GM12878 (cell line): ENCODE measurements around the gene FAM193A. TPM values are rescaled to one million over a fixed set of nuclear protein-coding genes. Genes with fewer than 3 reads are reported as not detected.

Source experiments
- ATAC-seq: fragments of 200-7000 bp; cut with Tn5 transposase; 3 replicates; pipeline ENCODE4 v1.9.1; 2020; ENCODE audit warnings: mild to moderate bottlenecking, moderate library complexity
- BruUV-seq: library from RNA; stranded (reverse); fragments of 400-500 nt; replicated peaks from 2 replicates; lab custom pipeline; 2021; lab: Mats Ljungman, UMichigan
- CTCF ChIA-PET: fragments of 300-600 bp; sonication (Branson Sonifier 250); formaldehyde crosslinking; extraction: SDS; loops from one replicate; lab custom pipeline; 2021; ENCODE audit warnings: inconsistent platforms; lab: Yijun Ruan, JAX
- POLR2A ChIA-PET: fragments of 350-600 bp; formaldehyde crosslinking; extraction: SDS; loops from one replicate; lab custom pipeline; 2021; ENCODE audit warnings: inconsistent platforms; lab: Charles Lee
- RAD21 ChIA-PET: fragments of 300-600 bp; sonication (Branson Sonifier 250); formaldehyde crosslinking; loops from one replicate; lab custom pipeline; 2023; ENCODE audit warnings: antibody characterized with exemption; ENCODE audit not compliant: unreplicated experiment; lab: Charles Lee
- SMC1A ChIA-PET: fragments of 300-600 bp; sonication (Branson Sonifier 250); formaldehyde crosslinking; loops from one replicate; lab custom pipeline; 2023; ENCODE audit not compliant: unreplicated experiment, uncharacterized antibody; lab: Charles Lee
- DNase-seq: peaks from one replicate; pipeline ENCODE4 v3.0.0-alpha.2; 2011; ENCODE audit warnings: low read depth, low spot score
- FAIRE-seq: peaks from 3 replicates; lab custom pipeline; 2011; peaks lifted over from hg19 to GRCh38; lab: Jason Lieb, UNC
- H2AFZ ChIP-seq: 2 replicates; pipeline ENCODE4 v1.6.0; 2011; ENCODE audit warnings: low read depth, low read length, control low read depth; ENCODE audit not compliant: control insufficient read depth
- H3K27ac ChIP-seq: 2 replicates; pipeline ENCODE4 v1.5.1; 2011; ENCODE audit warnings: control low read depth; ENCODE audit not compliant: control insufficient read depth, insufficient read depth
- H3K27me3 ChIP-seq, 2 experiments: replicated peaks in 1 of 2; 2 replicates each; pipeline versions ENCODE4 v1.6.0 to v1.6.1; 2011; ENCODE audit warnings: low read length in 1 of 2; ENCODE audit not compliant: control insufficient read depth in 2 of 2, insufficient read depth in 2 of 2
- H3K36me3 ChIP-seq, 2 experiments: 2 replicates each; pipeline ENCODE4 v1.5.1; 2011; ENCODE audit warnings: low read length in 1 of 2; ENCODE audit not compliant: control insufficient read depth in 2 of 2, insufficient read depth in 2 of 2
- H3K4me1 ChIP-seq: 2 replicates; pipeline ENCODE4 v1.6.1; 2011; ENCODE audit warnings: mild to moderate bottlenecking, low read length, moderate library complexity, mixed read lengths; ENCODE audit not compliant: control insufficient read depth, insufficient read depth
- H3K4me2 ChIP-seq: 2 replicates; pipeline ENCODE4 v1.6.0; 2011; ENCODE audit warnings: control low read depth; ENCODE audit not compliant: control insufficient read depth, insufficient read depth
- H3K4me3 ChIP-seq: fragments of 200-600 bp; sonication (generic); 2 replicates; pipeline ENCODE4 v1.5.1; 2016
- H3K79me2 ChIP-seq: 2 replicates; pipeline ENCODE4 v1.6.0; 2011; ENCODE audit warnings: low read length; ENCODE audit not compliant: control insufficient read depth, insufficient read depth
- H3K9ac ChIP-seq: 2 replicates; pipeline ENCODE4 v1.8.0; 2011; ENCODE audit warnings: low read length, control low read depth, mixed read lengths; ENCODE audit not compliant: control insufficient read depth, insufficient read depth
- H3K9me3 ChIP-seq: replicated peaks from 3 replicates; pipeline ENCODE4 v1.5.1; 2011; ENCODE audit warnings: mild to moderate bottlenecking, low read length; ENCODE audit not compliant: control insufficient read depth, insufficient read depth
- H4K20me1 ChIP-seq: 2 replicates; pipeline ENCODE4 v1.6.0; 2011; ENCODE audit not compliant: control insufficient read depth, insufficient read depth
- BCL11A ChIP-seq: IDR thresholded peaks from 2 replicates; pipeline ENCODE4 v1.6.1; 2011; ENCODE audit warnings: low read depth, low read length
- CREB1 ChIP-seq: IDR thresholded peaks from 2 replicates; pipeline ENCODE4 v1.6.1; 2012; ENCODE audit warnings: low read depth, mild to moderate bottlenecking, inconsistent platforms
- ESRRA ChIP-seq: IDR thresholded peaks from 2 replicates; pipeline ENCODE4 v1.6.1; 2012; ENCODE audit warnings: mild to moderate bottlenecking, low read length, improper control_type of control experiment
- FOS ChIP-seq: IDR thresholded peaks from 3 replicates; pipeline ENCODE4 v1.6.1; 2011; ENCODE audit warnings: borderline replicate concordance; ENCODE audit not compliant: insufficient read length; ENCODE audit errors: extremely low read depth
- FOXM1 ChIP-seq: IDR thresholded peaks from 2 replicates; pipeline ENCODE4 v1.6.1; 2012; ENCODE audit warnings: low read depth, mild to moderate bottlenecking, inconsistent platforms, low read length, moderate library complexity
- IRF4 ChIP-seq: IDR thresholded peaks from 2 replicates; pipeline ENCODE4 v1.6.1; 2011; ENCODE audit warnings: low read depth, low read length
- MTA3 ChIP-seq: IDR thresholded peaks from 2 replicates; pipeline ENCODE4 v1.6.1; 2012; ENCODE audit warnings: low read length, inconsistent platforms, borderline replicate concordance
- NFYB ChIP-seq: IDR thresholded peaks from 2 replicates; pipeline ENCODE4 v1.6.1; 2011; ENCODE audit warnings: low read depth, mild to moderate bottlenecking, low read length, improper control_type of control experiment, moderate library complexity; ENCODE audit not compliant: insufficient read depth
- RB1 ChIP-seq: fragments of 450-650 bp; formaldehyde crosslinking; IDR thresholded peaks from 2 replicates; pipeline ENCODE4 v1.6.1; 2017; ENCODE audit warnings: mild to moderate bottlenecking, borderline replicate concordance
- RCOR1 ChIP-seq: conservative IDR thresholded peaks from 2 replicates; pipeline ENCODE4 v1.6.1; 2012; ENCODE audit warnings: low read depth, low read length, improper control_type of control experiment
- SUPT20H ChIP-seq: IDR thresholded peaks from 2 replicates; pipeline ENCODE4 v1.6.1; 2011; ENCODE audit warnings: low read depth, mild to moderate bottlenecking, low read length, moderate library complexity, borderline replicate concordance; ENCODE audit not compliant: control insufficient read depth
- ZNF24 ChIP-seq: fragments of 450-650 bp; IDR thresholded peaks from 2 replicates; pipeline ENCODE4 v1.6.1; 2017; ENCODE audit warnings: antibody characterized with exemption, mild to moderate bottlenecking
- ZNF622 ChIP-seq: fragments of 450-650 bp; IDR thresholded peaks from 2 replicates; pipeline ENCODE4 v1.6.1; 2017; ENCODE audit warnings: mild to moderate bottlenecking, inconsistent platforms
- WGBS: methylation state at CpG from one replicate; pipeline ENCODE4 v1.1.6; 2016; ENCODE audit warnings: low lambda C conversion rate; ENCODE audit not compliant: insufficient replicate concordance, insufficient coverage; ENCODE audit errors: missing lambda C conversion rate; 5-methylcytosine and 5-hydroxymethylcytosine counted together
- in situ Hi-C: fragments of 300-500 bp; cut with MboI; formaldehyde crosslinking; loops from 9 replicates; pipeline ENCODE4 v1.14.3; 2018; ENCODE audit warnings: mixed read lengths
- intact Hi-C: fragments of 100-400 bp; cut with micrococcal nuclease; formaldehyde crosslinking; loops from one replicate; pipeline ENCODE4 v1.14.2; 2022; ENCODE audit not compliant: unreplicated experiment
- polyA plus RNA-seq, 11 experiments: library from polyadenylated mRNA; depleted of rRNA in 4 of 11; unstranded in 6 of 11; stranded (reverse) in 5 of 11; fragments of >200 nt; fragmentation: Nextera tagmentation in 4 of 11; fragmentation: Illumina TruSeq in 1 of 11; extraction: Ambion mirVana in 4 of 11; extraction: Trizol in 1 of 11; gene quantifications; 1 replicate in 1 of 11; 2 replicates in 10 of 11; pipeline versions ENCODE4 v1.2.1 to v1.2.3, GENCODE V29; 2011 to 2016; ENCODE audit warnings: inconsistent platforms in 2 of 11, missing spikeins in 2 of 11, low read depth in 1 of 11
- total RNA-seq, 4 experiments: library from RNA; depleted of rRNA in 3 of 4; stranded (reverse); fragments of >200 nt in 3 of 4; fragmentation: Illumina TruSeq in 1 of 4; extraction: Trizol in 1 of 4; gene quantifications; 2 replicates each; pipeline versions ENCODE4 v1.2.1 to v1.2.3, GENCODE V29; 2013 to 2021
- TF ChIP-seq, protein P1 (sequence below): fragments of 450-650 bp; IDR thresholded peaks from 2 replicates; pipeline ENCODE4 v1.6.1; 2017; ENCODE audit warnings: antibody characterized with exemption, mild to moderate bottlenecking, moderate library complexity
- TF ChIP-seq, protein P2 (sequence below): fragments of 450-650 bp; IDR thresholded peaks from 2 replicates; pipeline ENCODE4 v1.6.1; 2017; ENCODE audit warnings: low read depth, mild to moderate bottlenecking, moderate library complexity

Gene FAM193A
- total and polyA plus RNA-seq, 10 of the 15 experiments (the other 5 are each of a cell fraction or from before 2014, with no cell fraction given), result 0.52 to 23.3 (median 7.4) TPM

DNA sequence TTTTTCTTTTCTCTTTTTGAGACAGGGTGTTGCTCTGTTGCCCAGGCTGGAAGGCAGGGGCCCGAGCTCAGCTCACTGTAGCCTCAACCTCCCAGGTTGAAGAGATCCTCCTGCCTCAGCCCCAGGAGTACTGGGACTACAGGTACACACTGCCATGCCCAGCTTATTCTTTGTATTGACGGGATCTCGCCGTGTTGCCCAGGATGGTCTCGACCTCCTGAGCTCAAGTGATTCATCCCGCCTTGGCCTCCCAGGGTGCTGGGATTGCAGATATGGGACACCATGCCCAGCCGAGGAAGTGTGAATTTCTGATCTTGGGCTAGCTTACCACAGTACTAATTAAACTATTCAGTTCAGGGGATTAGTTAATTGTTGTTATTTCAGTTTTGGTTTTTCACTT lies 28.6 kb upstream of the FAM193A start (continued):
- TF ChIP-seq, protein P1, sequence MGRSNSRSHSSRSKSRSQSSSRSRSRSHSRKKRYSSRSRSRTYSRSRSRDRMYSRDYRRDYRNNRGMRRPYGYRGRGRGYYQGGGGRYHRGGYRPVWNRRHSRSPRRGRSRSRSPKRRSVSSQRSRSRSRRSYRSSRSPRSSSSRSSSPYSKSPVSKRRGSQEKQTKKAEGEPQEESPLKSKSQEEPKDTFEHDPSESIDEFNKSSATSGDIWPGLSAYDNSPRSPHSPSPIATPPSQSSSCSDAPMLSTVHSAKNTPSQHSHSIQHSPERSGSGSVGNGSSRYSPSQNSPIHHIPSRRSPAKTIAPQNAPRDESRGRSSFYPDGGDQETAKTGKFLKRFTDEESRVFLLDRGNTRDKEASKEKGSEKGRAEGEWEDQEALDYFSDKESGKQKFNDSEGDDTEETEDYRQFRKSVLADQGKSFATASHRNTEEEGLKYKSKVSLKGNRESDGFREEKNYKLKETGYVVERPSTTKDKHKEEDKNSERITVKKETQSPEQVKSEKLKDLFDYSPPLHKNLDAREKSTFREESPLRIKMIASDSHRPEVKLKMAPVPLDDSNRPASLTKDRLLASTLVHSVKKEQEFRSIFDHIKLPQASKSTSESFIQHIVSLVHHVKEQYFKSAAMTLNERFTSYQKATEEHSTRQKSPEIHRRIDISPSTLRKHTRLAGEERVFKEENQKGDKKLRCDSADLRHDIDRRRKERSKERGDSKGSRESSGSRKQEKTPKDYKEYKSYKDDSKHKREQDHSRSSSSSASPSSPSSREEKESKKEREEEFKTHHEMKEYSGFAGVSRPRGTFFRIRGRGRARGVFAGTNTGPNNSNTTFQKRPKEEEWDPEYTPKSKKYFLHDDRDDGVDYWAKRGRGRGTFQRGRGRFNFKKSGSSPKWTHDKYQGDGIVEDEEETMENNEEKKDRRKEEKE, result no peak
- no peak for TF ChIP-seq MTA3
- no peak for TF ChIP-seq BCL11A
- TF ChIP-seq ZNF24, result no peak
- TF ChIP-seq FOS, result no peak

- no peaks in the 10 kb centered on the region for H3K9me3 ChIP-seq
- ATAC-seq (peak; percentile 52), FAIRE-seq (peak; percentile 61), DNase-seq (no peak)
- no peaks in the 10 kb centered on the region for H3K27me3 ChIP-seq
- H3K4me2 ChIP-seq, result no peak overlapping the region
- intact Hi-C loops (no loop called here), in situ Hi-C loops (no loop called here)
- ChIA-PET RAD21 (interaction anchor here (0.6 to 1.8 kb wide), 3 partner anchors 42 to 115 kb away, joined by 3 to 4 read pairs (median 3); partner anchors contain the start of gene RNF4), POLR2A (interaction anchor here (0.5 to 0.9 kb wide), 2 partner anchors 13 to 24 kb away, joined by 3 read pairs; no protein-coding TSS in a partner anchor), CTCF (interaction anchor here (0.6 to 1.5 kb wide), 6 partner anchors 15 to 322 kb away, joined by 3 to 4 read pairs (median 3); partner anchors contain the start of gene RNF4), SMC1A (interaction anchor here (0.9 to 1.2 kb wide), 2 partner anchors 10 to 40 kb away, joined by 3 to 4 read pairs; no protein-coding TSS in a partner anchor)
- 30% methylated on average over 13 of the region's 13 CpGs for WGBS
- peaks cover 26% of the 10 kb centered on the region for H3K4me1 ChIP-seq
- H3K4me3 ChIP-seq, result no peak overlapping the region
- no peak overlapping the region for H3K9ac ChIP-seq
- H3K36me3 ChIP-seq, result peaks cover 44 to 46% of the 10 kb centered on the region in 2 experiments
- peak overlapping the region; percentile 12; the same call in 1 of the 2 replicates for H3K27ac ChIP-seq
- no peak overlapping the region for H2AFZ ChIP-seq
- peaks cover 7% of the 10 kb centered on the region for H3K79me2 ChIP-seq
- no TSS peak for BruUV-seq
- no peaks in the 10 kb centered on the region; the same call in none of the 2 replicates for H4K20me1 ChIP-seq
- TF ChIP-seq RB1, result no peak
- TF ChIP-seq NFYB, result no peak
- no peak for TF ChIP-seq ZNF622
- no peak for TF ChIP-seq RCOR1
- TF ChIP-seq SUPT20H, result no peak
- TF ChIP-seq IRF4, result no peak
- no peak for TF ChIP-seq FOXM1
- TF ChIP-seq, protein P2, sequence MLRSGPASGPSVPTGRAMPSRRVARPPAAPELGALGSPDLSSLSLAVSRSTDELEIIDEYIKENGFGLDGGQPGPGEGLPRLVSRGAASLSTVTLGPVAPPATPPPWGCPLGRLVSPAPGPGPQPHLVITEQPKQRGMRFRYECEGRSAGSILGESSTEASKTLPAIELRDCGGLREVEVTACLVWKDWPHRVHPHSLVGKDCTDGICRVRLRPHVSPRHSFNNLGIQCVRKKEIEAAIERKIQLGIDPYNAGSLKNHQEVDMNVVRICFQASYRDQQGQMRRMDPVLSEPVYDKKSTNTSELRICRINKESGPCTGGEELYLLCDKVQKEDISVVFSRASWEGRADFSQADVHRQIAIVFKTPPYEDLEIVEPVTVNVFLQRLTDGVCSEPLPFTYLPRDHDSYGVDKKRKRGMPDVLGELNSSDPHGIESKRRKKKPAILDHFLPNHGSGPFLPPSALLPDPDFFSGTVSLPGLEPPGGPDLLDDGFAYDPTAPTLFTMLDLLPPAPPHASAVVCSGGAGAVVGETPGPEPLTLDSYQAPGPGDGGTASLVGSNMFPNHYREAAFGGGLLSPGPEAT, result no peak
- TF ChIP-seq CREB1, result no peak
- no peak for TF ChIP-seq ESRRA
Observed at GRCh38 chr4:2510351-2511259, 25.8 kb upstream of the FAM193A start.
